A673 (cell line): ENCODE results near the gene FERD3L. TPM values are rescaled to one million over a fixed set of nuclear protein-coding genes. Genes with fewer than 3 reads are reported as not detected.

ENCODE experiments used
- BruUV-seq: library from RNA; stranded (reverse); fragments of 400-500 nt; replicated peaks from 2 replicates; lab custom pipeline; 2021; lab: Mats Ljungman, UMichigan
- CTCF ChIA-PET: fragments of 300-600 bp; sonication (Branson Sonifier 250); formaldehyde crosslinking; loops from one replicate; lab custom pipeline; 2022; ENCODE audit warnings: antibody characterized with exemption; lab: Charles Lee
- POLR2A ChIA-PET: fragments of 300-600 bp; sonication (Branson Sonifier 250); formaldehyde crosslinking; loops from one replicate; lab custom pipeline; 2022; ENCODE audit warnings: antibody characterized with exemption; ENCODE audit not compliant: low non-redundant PET; lab: Charles Lee
- DNase-seq: peaks from one replicate; pipeline ENCODE4 v3.0.0-alpha.2; 2015; ENCODE audit warnings: low spot score
- H3K27ac ChIP-seq: fragments of 200-600 bp; sonication (generic); 2 replicates; pipeline ENCODE4 v1.5.1; 2016; ENCODE audit warnings: mixed run types, low read depth, mild to moderate bottlenecking, mixed read lengths, antibody characterized with exemption, low read length; ENCODE audit not compliant: poor library complexity, severe bottlenecking
- H3K27me3 ChIP-seq: fragments of 200-600 bp; sonication (generic); replicated peaks from 2 replicates; pipeline ENCODE4 v1.6.1; 2017; ENCODE audit warnings: mixed run types, low read depth, mild to moderate bottlenecking, mixed read lengths, antibody characterized with exemption, low read length; ENCODE audit not compliant: insufficient read depth, poor library complexity
- H3K36me3 ChIP-seq: fragments of 200-600 bp; sonication (generic); 2 replicates; pipeline ENCODE4 v1.6.1; 2016; ENCODE audit warnings: mixed run types, mild to moderate bottlenecking, mixed read lengths, antibody characterized with exemption, low read length; ENCODE audit not compliant: insufficient read depth, poor library complexity, severe bottlenecking
- H3K4me1 ChIP-seq: fragments of 200-600 bp; sonication (generic); 2 replicates; pipeline ENCODE4 v1.6.1; 2017; ENCODE audit warnings: mixed run types, mild to moderate bottlenecking, mixed read lengths, antibody characterized with exemption, low read length; ENCODE audit not compliant: insufficient read depth, poor library complexity, severe bottlenecking
- H3K4me3 ChIP-seq: fragments of 200-600 bp; sonication (generic); 2 replicates; pipeline ENCODE4 v1.5.1; 2016; ENCODE audit warnings: low read depth, mixed run types, mild to moderate bottlenecking, mixed read lengths, low read length; ENCODE audit not compliant: poor library complexity, severe bottlenecking
- H3K9me3 ChIP-seq: fragments of 200-600 bp; sonication (generic); 2 replicates; pipeline ENCODE4 v1.6.1; 2016; ENCODE audit warnings: mixed run types, low read depth, mild to moderate bottlenecking, mixed read lengths, antibody characterized with exemption, low read length; ENCODE audit not compliant: poor library complexity, severe bottlenecking
- EZH2 ChIP-seq: fragments of 200-600 bp; sonication (generic); IDR thresholded peaks from 2 replicates; pipeline ENCODE4 v1.6.1; 2017; ENCODE audit warnings: borderline replicate concordance, low read depth, mild to moderate bottlenecking, mixed read lengths, antibody characterized with exemption, low read length; ENCODE audit not compliant: poor library complexity, severe bottlenecking
- intact Hi-C: fragments of 100-400 bp; cut with micrococcal nuclease; formaldehyde crosslinking; loops from one replicate; pipeline ENCODE4 v1.10.0; 2022; ENCODE audit not compliant: unreplicated experiment
- total RNA-seq: library from RNA; stranded (reverse); gene quantifications from 2 replicates; pipeline ENCODE4 v1.2.3, GENCODE V29; 2021
- TF ChIP-seq, protein P1 (sequence below): fragments of 300-800, 200-600 bp; sonication (generic); conservative IDR thresholded peaks from 2 replicates; pipeline ENCODE4 v1.5.1; 2017; ENCODE audit warnings: low read depth, mild to moderate bottlenecking, antibody characterized with exemption, low read length, moderate library complexity, mixed read lengths

FERD3L gene
- total RNA-seq, 1 experiment from 2014 or later: not detected

DNA sequence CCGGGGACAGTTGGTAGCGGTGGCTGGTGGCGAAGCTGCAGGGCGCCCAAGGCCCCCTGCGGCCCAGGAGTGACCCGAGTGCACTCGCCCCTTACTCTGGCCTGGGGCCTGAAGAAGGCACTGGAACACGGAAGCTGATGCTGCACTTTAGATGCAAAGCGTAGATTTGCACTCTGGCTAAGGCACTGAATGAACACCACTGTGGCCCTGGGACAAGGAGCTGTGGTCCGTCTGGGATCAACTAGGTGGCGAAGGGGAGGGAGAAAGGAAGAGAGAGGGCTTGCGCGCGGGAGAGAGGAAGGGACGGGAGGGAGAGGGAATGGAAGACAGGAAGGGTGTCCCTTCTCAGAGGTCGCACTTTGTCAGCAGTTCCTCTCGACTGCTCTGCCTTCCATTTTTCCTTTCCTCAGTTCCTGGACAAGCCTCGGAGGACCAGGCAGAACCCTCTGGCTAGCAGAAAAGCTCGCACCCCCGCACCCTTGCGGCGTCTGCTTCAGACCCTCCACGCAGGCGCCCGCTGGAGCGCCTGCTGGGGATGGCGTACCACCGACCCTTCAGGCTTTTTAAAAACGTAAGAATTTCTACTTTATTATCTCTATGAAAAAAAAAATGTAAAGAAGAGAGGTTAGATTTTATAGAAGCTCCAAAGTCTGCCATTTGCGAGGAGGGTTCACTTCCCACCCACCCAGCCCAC lies 1.2 kb downstream of the FERD3L start:
- ChIA-PET CTCF (no interaction called here), POLR2A (no interaction called here)
- H3K27ac ChIP-seq: no peak overlapping the region
- no peaks in the 10 kb centered on the region for H3K27me3 ChIP-seq
- intact Hi-C loops: no loop called here
- H3K9me3 ChIP-seq: no peaks in the 10 kb centered on the region
- H3K4me1 ChIP-seq: no peaks in the 10 kb centered on the region
- no peak overlapping the region for H3K4me3 ChIP-seq
- no TSS peak for BruUV-seq
- no peak for TF ChIP-seq EZH2
- TF ChIP-seq, protein P1, sequence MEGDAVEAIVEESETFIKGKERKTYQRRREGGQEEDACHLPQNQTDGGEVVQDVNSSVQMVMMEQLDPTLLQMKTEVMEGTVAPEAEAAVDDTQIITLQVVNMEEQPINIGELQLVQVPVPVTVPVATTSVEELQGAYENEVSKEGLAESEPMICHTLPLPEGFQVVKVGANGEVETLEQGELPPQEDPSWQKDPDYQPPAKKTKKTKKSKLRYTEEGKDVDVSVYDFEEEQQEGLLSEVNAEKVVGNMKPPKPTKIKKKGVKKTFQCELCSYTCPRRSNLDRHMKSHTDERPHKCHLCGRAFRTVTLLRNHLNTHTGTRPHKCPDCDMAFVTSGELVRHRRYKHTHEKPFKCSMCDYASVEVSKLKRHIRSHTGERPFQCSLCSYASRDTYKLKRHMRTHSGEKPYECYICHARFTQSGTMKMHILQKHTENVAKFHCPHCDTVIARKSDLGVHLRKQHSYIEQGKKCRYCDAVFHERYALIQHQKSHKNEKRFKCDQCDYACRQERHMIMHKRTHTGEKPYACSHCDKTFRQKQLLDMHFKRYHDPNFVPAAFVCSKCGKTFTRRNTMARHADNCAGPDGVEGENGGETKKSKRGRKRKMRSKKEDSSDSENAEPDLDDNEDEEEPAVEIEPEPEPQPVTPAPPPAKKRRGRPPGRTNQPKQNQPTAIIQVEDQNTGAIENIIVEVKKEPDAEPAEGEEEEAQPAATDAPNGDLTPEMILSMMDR: no peak
- no peaks in the 10 kb centered on the region for H3K36me3 ChIP-seq
- DNase-seq: no peak

DNA sequence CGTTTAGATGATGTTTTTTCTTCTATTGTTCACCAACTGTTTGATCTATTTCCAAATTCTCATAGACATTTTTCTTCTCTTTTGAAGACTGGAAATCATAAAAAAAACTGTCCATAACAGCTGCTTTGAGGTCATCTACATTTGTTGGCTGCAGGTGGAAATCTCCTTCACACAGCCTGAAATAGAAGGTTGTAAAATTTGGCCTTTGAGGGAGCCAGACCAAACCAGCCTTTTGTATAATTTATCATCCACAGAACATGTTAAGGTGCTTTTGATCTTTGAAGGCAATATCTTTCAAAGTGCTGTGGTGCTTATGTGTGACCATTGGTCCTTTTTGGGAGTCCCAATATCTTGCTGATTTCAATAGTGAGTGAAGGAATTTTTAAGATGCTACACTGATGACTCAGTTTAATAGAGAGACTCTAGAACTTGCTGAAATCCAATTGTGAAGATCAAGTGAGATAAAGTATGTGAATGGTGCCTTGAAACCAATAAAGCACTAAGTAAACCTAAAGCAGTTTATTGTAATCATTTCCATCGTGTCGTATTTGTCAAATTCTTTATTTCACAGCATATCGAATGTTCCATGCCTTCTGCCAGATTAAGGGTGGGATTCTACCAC lies 5.4 kb downstream of the FERD3L start:
- Histone ChIP-seq H3K27ac (no peak overlapping the region), H3K27me3 (no peaks in the 10 kb centered on the region), H3K4me3 (no peak overlapping the region), H3K36me3 (no peaks in the 10 kb centered on the region), H3K4me1 (no peaks in the 10 kb centered on the region), H3K9me3 (no peaks in the 10 kb centered on the region)
- DNase-seq: no peak
- POLR2A ChIA-PET: no interaction called here
- no TSS peak for BruUV-seq
- TF ChIP-seq EZH2: no peak
- TF ChIP-seq, protein P1: no peak
- CTCF ChIA-PET: no interaction called here
- intact Hi-C loops: no loop called here

DNA sequence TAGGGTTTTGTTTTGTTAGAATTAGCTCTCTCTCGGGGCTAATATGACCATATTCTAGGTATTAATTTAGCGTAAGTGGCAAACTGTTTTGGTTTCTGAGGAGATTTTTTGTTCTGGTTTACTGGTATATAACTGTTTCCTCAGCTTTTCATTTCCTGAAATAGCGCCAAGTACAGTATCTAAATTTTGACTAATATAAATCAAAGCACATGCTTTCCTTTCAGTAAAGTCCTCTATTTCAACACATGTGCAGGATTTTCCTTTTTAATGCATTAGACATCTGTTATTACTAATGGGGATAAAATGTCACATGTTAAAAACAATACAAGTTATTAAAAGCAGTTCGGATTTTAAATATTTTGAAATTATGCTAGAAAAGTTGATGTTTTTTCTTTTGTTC lies 11.3 kb downstream of the FERD3L start:
- BruUV-seq: no TSS peak
- Histone ChIP-seq H3K4me3 (no peak overlapping the region), H3K27me3 (no peaks in the 10 kb centered on the region), H3K9me3 (no peaks in the 10 kb centered on the region), H3K36me3 (no peaks in the 10 kb centered on the region), H3K27ac (no peak overlapping the region), H3K4me1 (peaks cover 7% of the 10 kb centered on the region)
- intact Hi-C loops: no loop called here
- CTCF ChIA-PET: no interaction called here
- no peak for DNase-seq
- no peak for TF ChIP-seq EZH2
- TF ChIP-seq, protein P1: no peak
- POLR2A ChIA-PET: no interaction called here
